GM12874 (cell line): ENCODE results near the gene TEX11.

ENCODE experiments used
- CTCF ChIP-seq: IDR thresholded peaks from 2 replicates; pipeline ENCODE4 v1.5.1; 2011; ENCODE audit warnings: low read depth, mild to moderate bottlenecking, control low read depth, low read length, moderate library complexity; ENCODE audit not compliant: insufficient read depth

The TEX11 gene

GRCh38 chrX:70901465-70901864, 7.0 kb downstream of the TEX11 start:
- TF ChIP-seq CTCF = no peak

- no peak for TF ChIP-seq CTCF
These were observed 29.6 kb downstream of the TEX11 start for GRCh38 chrX:70878902-70879301.

- TF ChIP-seq CTCF = no peak
These were observed 56.2 kb downstream of the TEX11 start for GRCh38 chrX:70852294-70852693.

- TF ChIP-seq CTCF = no peak
These were observed 73.9 kb downstream of the TEX11 start for GRCh38 chrX:70834589-70834988.

- no peak for TF ChIP-seq CTCF
These were observed 81.8 kb downstream of the TEX11 start for GRCh38 chrX:70826715-70827114.

GRCh38 chrX:70825366-70825765, 83.1 kb downstream of the TEX11 start:
- no peak for TF ChIP-seq CTCF

- no peak for TF ChIP-seq CTCF
These were observed 99.3 kb downstream of the TEX11 start for GRCh38 chrX:70808942-70809940.
